ENCODE results near the gene ARMCX6. TPM values are rescaled to one million over a fixed set of nuclear protein-coding genes. Genes with fewer than 3 reads are reported as not detected.
"Not testable (repeated sequence)": the region's sequence is repeated elsewhere in the genome, so short reads cannot be mapped to it uniquely, and the experiment has no call there.

The ARMCX6 gene
- total RNA-seq, 4 donors from 2014 or later: 5.1 to 43.6 (median 38.0) TPM

GRCh38 chrX:101605728-101606127 is 12.1 kb downstream of the ARMCX6 start:
- no peak for DNase-seq
- Histone ChIP-seq H3K27ac (no peak overlapping the region), H3K4me1 (no peaks in the 10 kb centered on the region), H3K27me3 (peaks cover 0 to 4% of the 10 kb centered on the region in 2 donors), H3K36me3 (no peaks in the 10 kb centered on the region), H3K9me3 (no peaks in the 10 kb centered on the region), H3K4me3 (no peak overlapping the region)
- intact Hi-C loops (cut with DNase I; ENCODE audit: low total_unique reads): no loop called here
- TF ChIP-seq POLR2A (IDR thresholded peaks at IDR 0.05) (no peak), CTCF (IDR thresholded peaks at IDR 0.05) (no peak)

GRCh38 chrX:101605146-101605545 is 12.7 kb downstream of the ARMCX6 start:
- intact Hi-C loops (cut with DNase I; ENCODE audit: low total_unique reads): no loop called here

GRCh38 chrX:101602077-101602476 is 15.7 kb downstream of the ARMCX6 start:
- Histone ChIP-seq H3K27ac (no peak overlapping the region), H3K9me3 (no peaks in the 10 kb centered on the region), H3K27me3 (no peaks in the 10 kb centered on the region), H3K36me3 (no peaks in the 10 kb centered on the region), H3K4me3 (no peak overlapping the region), H3K4me1 (no peaks in the 10 kb centered on the region)
- intact Hi-C loops (cut with DNase I; ENCODE audit: low total_unique reads): no loop called here
- no peak for TF ChIP-seq POLR2A (IDR thresholded peaks at IDR 0.05)
- no peak for TF ChIP-seq CTCF (IDR thresholded peaks at IDR 0.05)
- no peak for DNase-seq

More at GRCh38 chrX:101605146-101605545, 12.7 kb downstream of the ARMCX6 start:
- DNase-seq: no peak
- peaks cover 0 to 4% of the 10 kb centered on the region in 2 donors for H3K27me3 ChIP-seq
- no peak overlapping the region for H3K27ac ChIP-seq
- no peaks in the 10 kb centered on the region for H3K9me3 ChIP-seq
- H3K4me3 ChIP-seq: no peak overlapping the region
- no peak for TF ChIP-seq CTCF (IDR thresholded peaks at IDR 0.05)
- no peak for TF ChIP-seq POLR2A (IDR thresholded peaks at IDR 0.05)
- H3K4me1 ChIP-seq: no peaks in the 10 kb centered on the region
- no peaks in the 10 kb centered on the region for H3K36me3 ChIP-seq

GRCh38 chrX:101599592-101599991 is 18.2 kb downstream of the ARMCX6 start:
- H3K9me3 ChIP-seq; H3K4me3 ChIP-seq; H3K27ac ChIP-seq; H3K4me1 ChIP-seq; H3K27me3 ChIP-seq; H3K36me3 ChIP-seq; DNase-seq; intact Hi-C loops (cut with DNase I; ENCODE audit: low total_unique reads): not testable (repeated sequence)

- peak in 1 of 2 donors; percentile 26 for DNase-seq
- intact Hi-C loops (cut with DNase I; ENCODE audit: low total_unique reads): no loop called here
- TF ChIP-seq CTCF (IDR thresholded peaks at IDR 0.05) (peak; percentile 48 to 70 (median 58)), POLR2A (IDR thresholded peaks at IDR 0.05) (no peak)
- no peak overlapping the region for H3K27ac ChIP-seq
- no peaks in the 10 kb centered on the region for H3K9me3 ChIP-seq
- no peaks in the 10 kb centered on the region for H3K27me3 ChIP-seq
- H3K4me1 ChIP-seq: no peaks in the 10 kb centered on the region
- H3K36me3 ChIP-seq: no peaks in the 10 kb centered on the region
- no peak overlapping the region for H3K4me3 ChIP-seq
These were observed 21.9 kb downstream of the ARMCX6 start for GRCh38 chrX:101595739-101596419.

Small RNA genes lying within 50 kb of the gene (small RNA-seq; reads per million reads assigned to genes)
- not detected for gene RNU6-30P

Other genes starting within 250 kb of the ARMCX6 start
- gene BTK, start 231.8 kb downstream of the ARMCX6 start, total RNA-seq: 1 to 10 TPM; 1.2 to 5.9 (median 2.5) TPM
- 1,000 to 10,000 TPM in 3 of 4 donors, 100 to 1,000 TPM in 1; 279 to 2,120 (median 1,455) TPM for gene RPL36A, start 227.0 kb downstream of the ARMCX6 start, total RNA-seq
- 10 to 100 TPM; 13.2 to 30.2 (median 19.2) TPM for gene GLA, start 210.1 kb downstream of the ARMCX6 start, total RNA-seq
- 10 to 100 TPM; 22.0 to 87.2 (median 40.7) TPM for gene HNRNPH2, start 209.8 kb downstream of the ARMCX6 start, total RNA-seq
- 10 to 100 TPM in 3 of 4 donors, 1 to 10 TPM in 1; 3.2 to 34.4 (median 23.0) TPM for gene ARMCX4, start 132.5 kb downstream of the ARMCX6 start, total RNA-seq
- 10 to 100 TPM; 38.9 to 72.8 (median 42.1) TPM for gene ARMCX1, start 67.5 kb downstream of the ARMCX6 start, total RNA-seq
- 100 to 1,000 TPM in 1 of 4 donors, 10 to 100 TPM in 3; 35.1 to 116 (median 53.5) TPM for gene ARMCX3, start 5.2 kb upstream of the ARMCX6 start, total RNA-seq
- 100 to 1,000 TPM in 1 of 4 donors, 10 to 100 TPM in 3; 16.4 to 105 (median 55.6) TPM for gene ARMCX2, start 41.9 kb upstream of the ARMCX6 start, total RNA-seq